ENCODE measurements around the gene CRACR2B. TPM values are rescaled to one million over a fixed set of nuclear protein-coding genes. Genes with fewer than 3 reads are reported as not detected.

The CRACR2B gene
- total RNA-seq, 6 experiments from 2014 or later = 0.63 to 2.2 (median 1.2) TPM

DNA sequence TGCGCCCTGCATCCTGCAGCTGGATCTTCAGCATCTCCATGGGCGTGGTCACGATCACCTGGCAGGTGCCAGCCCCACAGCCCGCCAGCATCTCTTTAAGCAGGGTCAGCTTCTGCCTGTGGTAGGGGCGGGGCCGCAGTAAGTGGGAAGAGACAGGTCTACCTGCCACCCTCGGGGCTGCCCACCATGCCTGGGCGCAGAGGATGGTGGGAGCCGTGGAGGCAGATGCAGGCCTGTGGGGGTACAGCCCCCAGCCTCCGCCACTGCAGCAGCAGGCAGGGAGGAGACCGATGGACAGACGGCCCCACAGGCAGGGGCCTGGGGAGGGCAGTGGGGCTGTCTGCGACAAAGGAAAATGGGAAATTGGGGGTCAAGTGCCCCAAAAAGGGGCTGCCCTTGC lies 34.8 kb upstream of the CRACR2B start:
- H3K27ac Mint-ChIP-seq = no peak overlapping the region
- H3K9me3 Mint-ChIP-seq = no peaks in the 10 kb centered on the region
- no peaks in the 10 kb centered on the region for H3K36me3 Mint-ChIP-seq (ENCODE audit: low read depth)
- DNase-seq = no peak
- no peak overlapping the region for H3K4me3 Mint-ChIP-seq
- H3K27me3 Mint-ChIP-seq (ENCODE audit: insufficient read depth) = peaks cover 2% of the 10 kb centered on the region; the same call in 1 of the 2 replicates
- H3K4me1 Mint-ChIP-seq (ENCODE audit: low read depth) = peaks cover 17% of the 10 kb centered on the region
- TF ChIP-seq, protein P1, sequence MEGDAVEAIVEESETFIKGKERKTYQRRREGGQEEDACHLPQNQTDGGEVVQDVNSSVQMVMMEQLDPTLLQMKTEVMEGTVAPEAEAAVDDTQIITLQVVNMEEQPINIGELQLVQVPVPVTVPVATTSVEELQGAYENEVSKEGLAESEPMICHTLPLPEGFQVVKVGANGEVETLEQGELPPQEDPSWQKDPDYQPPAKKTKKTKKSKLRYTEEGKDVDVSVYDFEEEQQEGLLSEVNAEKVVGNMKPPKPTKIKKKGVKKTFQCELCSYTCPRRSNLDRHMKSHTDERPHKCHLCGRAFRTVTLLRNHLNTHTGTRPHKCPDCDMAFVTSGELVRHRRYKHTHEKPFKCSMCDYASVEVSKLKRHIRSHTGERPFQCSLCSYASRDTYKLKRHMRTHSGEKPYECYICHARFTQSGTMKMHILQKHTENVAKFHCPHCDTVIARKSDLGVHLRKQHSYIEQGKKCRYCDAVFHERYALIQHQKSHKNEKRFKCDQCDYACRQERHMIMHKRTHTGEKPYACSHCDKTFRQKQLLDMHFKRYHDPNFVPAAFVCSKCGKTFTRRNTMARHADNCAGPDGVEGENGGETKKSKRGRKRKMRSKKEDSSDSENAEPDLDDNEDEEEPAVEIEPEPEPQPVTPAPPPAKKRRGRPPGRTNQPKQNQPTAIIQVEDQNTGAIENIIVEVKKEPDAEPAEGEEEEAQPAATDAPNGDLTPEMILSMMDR (IDR thresholded peaks at IDR 0.05) = no peak

- Mint-ChIP-seq H3K27me3 (ENCODE audit: insufficient read depth) (peaks cover 2% of the 10 kb centered on the region; the same call in 1 of the 2 replicates), H3K36me3 (ENCODE audit: low read depth) (no peaks in the 10 kb centered on the region), H3K4me1 (ENCODE audit: low read depth) (peaks cover 17% of the 10 kb centered on the region), H3K4me3 (no peak overlapping the region), H3K27ac (no peak overlapping the region), H3K9me3 (no peaks in the 10 kb centered on the region)
- TF ChIP-seq, protein P1 (IDR thresholded peaks at IDR 0.05) = no peak
- no peak for DNase-seq
These were observed 34.2 kb upstream of the CRACR2B start for GRCh38 chr11:793556-793955.

- TF ChIP-seq, protein P1 (IDR thresholded peaks at IDR 0.05) = no peak
- Mint-ChIP-seq H3K4me3 (peak overlapping the region; percentile 91; the same call in 1 of the 2 replicates), H3K4me1 (ENCODE audit: low read depth) (peaks cover 17% of the 10 kb centered on the region), H3K36me3 (ENCODE audit: low read depth) (no peaks in the 10 kb centered on the region), H3K27ac (no peak overlapping the region), H3K9me3 (no peaks in the 10 kb centered on the region), H3K27me3 (ENCODE audit: insufficient read depth) (peaks cover 2% of the 10 kb centered on the region; the same call in 1 of the 2 replicates)
- no peak for DNase-seq
These were observed 33.5 kb upstream of the CRACR2B start for GRCh38 chr11:794013-794765.

- H3K4me3 Mint-ChIP-seq = peak overlapping the region; percentile 91
- H3K4me1 Mint-ChIP-seq (ENCODE audit: low read depth) = peaks cover 17% of the 10 kb centered on the region
- no peak for DNase-seq
- no peaks in the 10 kb centered on the region for H3K36me3 Mint-ChIP-seq (ENCODE audit: low read depth)
- TF ChIP-seq, protein P1 (IDR thresholded peaks at IDR 0.05) = no peak
- H3K9me3 Mint-ChIP-seq = no peaks in the 10 kb centered on the region
- peak overlapping the region; percentile 54 for H3K27ac Mint-ChIP-seq
- peaks cover 2% of the 10 kb centered on the region; the same call in 1 of the 2 replicates for H3K27me3 Mint-ChIP-seq (ENCODE audit: insufficient read depth)
These were observed 32.7 kb upstream of the CRACR2B start for GRCh38 chr11:794766-795633.

DNA sequence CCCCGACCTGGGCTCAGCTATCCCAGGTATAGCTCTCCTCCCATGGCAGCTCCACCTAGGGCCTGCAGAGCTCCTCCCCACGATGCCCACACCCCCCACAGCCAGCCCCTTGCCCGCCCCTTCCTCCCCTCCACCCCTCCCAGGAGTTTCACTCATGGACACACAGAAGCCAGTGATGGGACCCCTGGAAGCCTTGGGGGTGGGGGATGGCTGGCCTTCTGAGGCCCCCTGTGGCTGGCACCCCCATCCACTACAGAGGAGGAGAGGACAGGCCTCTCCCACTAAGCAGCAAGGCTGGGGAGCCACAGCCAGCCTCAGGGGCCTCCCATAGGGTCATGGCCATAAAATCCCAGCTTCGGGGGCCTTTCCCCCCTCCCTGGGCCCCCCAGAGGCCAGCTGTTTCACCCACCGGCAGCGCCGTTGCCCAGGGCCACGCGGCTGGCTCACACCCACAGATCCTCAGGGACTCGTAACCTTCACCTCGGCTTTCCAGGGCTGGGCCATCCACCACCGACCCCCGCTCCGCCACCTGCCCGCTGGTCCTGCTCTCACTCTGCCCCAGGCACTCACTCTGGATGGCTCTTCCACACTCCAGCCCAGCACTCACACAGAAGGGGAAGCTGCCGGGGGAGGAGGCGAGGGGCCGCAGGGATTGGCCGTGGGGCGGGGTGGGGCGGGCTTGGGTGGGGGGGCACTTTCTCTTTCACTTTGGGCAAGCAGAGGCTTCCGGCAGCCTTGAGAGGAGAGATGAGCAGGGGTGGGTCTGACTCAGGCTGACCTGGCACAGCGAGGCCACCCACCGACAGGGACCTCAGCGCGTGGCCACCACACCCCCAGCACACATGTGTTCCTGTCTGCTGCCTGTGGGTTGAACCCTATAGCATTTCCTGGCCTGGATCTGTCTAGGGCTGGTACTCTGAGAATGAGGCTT lies 31.8 kb upstream of the CRACR2B start:
- Mint-ChIP-seq H3K4me3 (peak overlapping the region; percentile 91), H3K9me3 (no peaks in the 10 kb centered on the region), H3K27ac (peak overlapping the region; percentile 89), H3K27me3 (ENCODE audit: insufficient read depth) (peaks cover 2% of the 10 kb centered on the region; the same call in 1 of the 2 replicates), H3K4me1 (ENCODE audit: low read depth) (peaks cover 12% of the 10 kb centered on the region), H3K36me3 (ENCODE audit: low read depth) (no peaks in the 10 kb centered on the region)
- peak; percentile 85 for DNase-seq
- TF ChIP-seq, protein P1 (IDR thresholded peaks at IDR 0.05) = no peak

All from HFFc6 (cell line).